ENCODE measurements around the gene GYS1.

DNA sequence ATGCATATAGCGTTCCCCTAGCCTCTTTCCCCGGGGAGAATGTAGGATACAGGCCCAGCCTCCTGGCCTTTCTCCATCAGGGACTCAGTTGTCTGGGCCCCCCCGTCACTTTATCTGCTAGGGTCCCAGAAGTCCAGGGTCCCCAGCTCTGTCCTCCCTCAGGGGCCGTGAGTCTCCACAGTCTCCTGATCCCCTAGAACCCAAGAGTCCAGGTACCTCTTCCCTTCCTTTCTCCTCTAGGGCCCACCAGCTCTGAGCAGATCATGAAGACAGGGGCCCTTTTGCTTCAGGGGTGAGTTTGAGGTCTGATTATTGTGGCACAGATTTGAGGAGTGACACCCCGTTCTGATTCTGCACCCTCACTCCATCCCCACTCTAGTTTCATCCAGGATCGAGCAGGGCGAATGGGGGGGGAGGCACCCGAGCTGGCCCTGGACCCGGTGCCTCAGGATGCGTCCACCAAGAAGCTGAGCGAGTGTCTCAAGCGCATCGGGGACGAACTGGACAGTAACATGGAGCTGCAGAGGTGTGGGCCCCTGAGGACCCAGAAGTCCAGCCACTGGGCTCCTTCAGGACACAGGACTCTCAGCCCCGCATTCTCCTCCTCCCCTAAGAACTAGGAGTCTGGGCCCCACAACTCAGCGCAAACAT, 37.7 kb downstream of the GYS1 start:
- TF ChIP-seq, protein P1, sequence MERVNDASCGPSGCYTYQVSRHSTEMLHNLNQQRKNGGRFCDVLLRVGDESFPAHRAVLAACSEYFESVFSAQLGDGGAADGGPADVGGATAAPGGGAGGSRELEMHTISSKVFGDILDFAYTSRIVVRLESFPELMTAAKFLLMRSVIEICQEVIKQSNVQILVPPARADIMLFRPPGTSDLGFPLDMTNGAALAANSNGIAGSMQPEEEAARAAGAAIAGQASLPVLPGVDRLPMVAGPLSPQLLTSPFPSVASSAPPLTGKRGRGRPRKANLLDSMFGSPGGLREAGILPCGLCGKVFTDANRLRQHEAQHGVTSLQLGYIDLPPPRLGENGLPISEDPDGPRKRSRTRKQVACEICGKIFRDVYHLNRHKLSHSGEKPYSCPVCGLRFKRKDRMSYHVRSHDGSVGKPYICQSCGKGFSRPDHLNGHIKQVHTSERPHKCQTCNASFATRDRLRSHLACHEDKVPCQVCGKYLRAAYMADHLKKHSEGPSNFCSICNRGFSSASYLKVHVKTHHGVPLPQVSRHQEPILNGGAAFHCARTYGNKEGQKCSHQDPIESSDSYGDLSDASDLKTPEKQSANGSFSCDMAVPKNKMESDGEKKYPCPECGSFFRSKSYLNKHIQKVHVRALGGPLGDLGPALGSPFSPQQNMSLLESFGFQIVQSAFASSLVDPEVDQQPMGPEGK (CRISPR knock-in tag; IDR thresholded peaks at IDR 0.05; ENCODE audit: borderline replicate concordance) = no peak
- TF ChIP-seq ZNF565 (CRISPR knock-in tag; conservative IDR thresholded peaks at IDR 0.05; ENCODE audit: low read depth) = no peak
- no peak for TF ChIP-seq ZFP3 (CRISPR knock-in tag; IDR thresholded peaks at IDR 0.05)
- TF ChIP-seq, protein P2, sequence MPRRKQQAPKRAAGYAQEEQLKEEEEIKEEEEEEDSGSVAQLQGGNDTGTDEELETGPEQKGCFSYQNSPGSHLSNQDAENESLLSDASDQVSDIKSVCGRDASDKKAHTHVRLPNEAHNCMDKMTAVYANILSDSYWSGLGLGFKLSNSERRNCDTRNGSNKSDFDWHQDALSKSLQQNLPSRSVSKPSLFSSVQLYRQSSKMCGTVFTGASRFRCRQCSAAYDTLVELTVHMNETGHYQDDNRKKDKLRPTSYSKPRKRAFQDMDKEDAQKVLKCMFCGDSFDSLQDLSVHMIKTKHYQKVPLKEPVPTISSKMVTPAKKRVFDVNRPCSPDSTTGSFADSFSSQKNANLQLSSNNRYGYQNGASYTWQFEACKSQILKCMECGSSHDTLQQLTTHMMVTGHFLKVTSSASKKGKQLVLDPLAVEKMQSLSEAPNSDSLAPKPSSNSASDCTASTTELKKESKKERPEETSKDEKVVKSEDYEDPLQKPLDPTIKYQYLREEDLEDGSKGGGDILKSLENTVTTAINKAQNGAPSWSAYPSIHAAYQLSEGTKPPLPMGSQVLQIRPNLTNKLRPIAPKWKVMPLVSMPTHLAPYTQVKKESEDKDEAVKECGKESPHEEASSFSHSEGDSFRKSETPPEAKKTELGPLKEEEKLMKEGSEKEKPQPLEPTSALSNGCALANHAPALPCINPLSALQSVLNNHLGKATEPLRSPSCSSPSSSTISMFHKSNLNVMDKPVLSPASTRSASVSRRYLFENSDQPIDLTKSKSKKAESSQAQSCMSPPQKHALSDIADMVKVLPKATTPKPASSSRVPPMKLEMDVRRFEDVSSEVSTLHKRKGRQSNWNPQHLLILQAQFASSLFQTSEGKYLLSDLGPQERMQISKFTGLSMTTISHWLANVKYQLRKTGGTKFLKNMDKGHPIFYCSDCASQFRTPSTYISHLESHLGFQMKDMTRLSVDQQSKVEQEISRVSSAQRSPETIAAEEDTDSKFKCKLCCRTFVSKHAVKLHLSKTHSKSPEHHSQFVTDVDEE (CRISPR knock-in tag; IDR thresholded peaks at IDR 0.05) = no peak
- TF ChIP-seq BACH2 (CRISPR knock-in tag; IDR thresholded peaks at IDR 0.05; ENCODE audit: borderline replicate concordance) = no peak
- TF ChIP-seq, protein P3, sequence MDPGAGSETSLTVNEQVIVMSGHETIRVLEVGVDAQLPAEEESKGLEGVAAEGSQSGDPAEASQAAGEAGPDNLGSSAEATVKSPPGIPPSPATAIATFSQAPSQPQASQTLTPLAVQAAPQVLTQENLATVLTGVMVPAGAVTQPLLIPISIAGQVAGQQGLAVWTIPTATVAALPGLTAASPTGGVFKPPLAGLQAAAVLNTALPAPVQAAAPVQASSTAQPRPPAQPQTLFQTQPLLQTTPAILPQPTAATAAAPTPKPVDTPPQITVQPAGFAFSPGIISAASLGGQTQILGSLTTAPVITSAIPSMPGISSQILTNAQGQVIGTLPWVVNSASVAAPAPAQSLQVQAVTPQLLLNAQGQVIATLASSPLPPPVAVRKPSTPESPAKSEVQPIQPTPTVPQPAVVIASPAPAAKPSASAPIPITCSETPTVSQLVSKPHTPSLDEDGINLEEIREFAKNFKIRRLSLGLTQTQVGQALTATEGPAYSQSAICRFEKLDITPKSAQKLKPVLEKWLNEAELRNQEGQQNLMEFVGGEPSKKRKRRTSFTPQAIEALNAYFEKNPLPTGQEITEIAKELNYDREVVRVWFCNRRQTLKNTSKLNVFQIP (CRISPR knock-in tag; IDR thresholded peaks at IDR 0.05; ENCODE audit: borderline replicate concordance, low read depth) = no peak
- no peak for TF ChIP-seq ZFP30 (CRISPR knock-in tag; IDR thresholded peaks at IDR 0.05)
- TF ChIP-seq ESRRG (CRISPR knock-in tag; IDR thresholded peaks at IDR 0.05) = no peak
- TF ChIP-seq, protein P4, sequence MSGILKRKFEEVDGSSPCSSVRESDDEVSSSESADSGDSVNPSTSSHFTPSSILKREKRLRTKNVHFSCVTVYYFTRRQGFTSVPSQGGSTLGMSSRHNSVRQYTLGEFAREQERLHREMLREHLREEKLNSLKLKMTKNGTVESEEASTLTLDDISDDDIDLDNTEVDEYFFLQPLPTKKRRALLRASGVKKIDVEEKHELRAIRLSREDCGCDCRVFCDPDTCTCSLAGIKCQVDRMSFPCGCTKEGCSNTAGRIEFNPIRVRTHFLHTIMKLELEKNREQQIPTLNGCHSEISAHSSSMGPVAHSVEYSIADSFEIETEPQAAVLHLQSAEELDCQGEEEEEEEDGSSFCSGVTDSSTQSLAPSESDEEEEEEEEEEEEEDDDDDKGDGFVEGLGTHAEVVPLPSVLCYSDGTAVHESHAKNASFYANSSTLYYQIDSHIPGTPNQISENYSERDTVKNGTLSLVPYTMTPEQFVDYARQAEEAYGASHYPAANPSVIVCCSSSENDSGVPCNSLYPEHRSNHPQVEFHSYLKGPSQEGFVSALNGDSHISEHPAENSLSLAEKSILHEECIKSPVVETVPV (CRISPR knock-in tag; IDR thresholded peaks at IDR 0.05) = no peak
- no peak for TF ChIP-seq SNAI2 (CRISPR knock-in tag; IDR thresholded peaks at IDR 0.05)
